DND-41 (cell line): Measurements from ENCODE around the gene CACNA1D.

Experiments
- ATAC-seq: fragments of 200-7000 bp; cut with Tn5 transposase; 3 replicates; pipeline ENCODE4 v1.9.1; 2021; ENCODE audit warnings: low read depth; ENCODE audit not compliant: insufficient read depth
- DNase-seq: peaks from one replicate; pipeline ENCODE4 v3.0.0-alpha.2; 2020
- H2AFZ ChIP-seq: 2 replicates; pipeline ENCODE4 v1.6.0; 2012; ENCODE audit warnings: low read depth, low read length
- H3K27ac ChIP-seq: 2 replicates; pipeline ENCODE4 v1.5.1; 2012; ENCODE audit warnings: low read length, inconsistent platforms
- H3K27me3 ChIP-seq: fragments of 200-600 bp; sonication (generic); 2 replicates; pipeline ENCODE4 v1.6.0; 2012; ENCODE audit warnings: low read length, mild to moderate bottlenecking, inconsistent platforms; ENCODE audit not compliant: insufficient read depth, poor library complexity
- H3K36me3 ChIP-seq: 2 replicates; pipeline ENCODE4 v1.5.1; 2012; ENCODE audit warnings: low read length, inconsistent platforms; ENCODE audit not compliant: insufficient read depth
- H3K4me1 ChIP-seq: 2 replicates; pipeline ENCODE4 v1.5.1; 2012; ENCODE audit warnings: mild to moderate bottlenecking, low read length; ENCODE audit not compliant: insufficient read depth
- H3K4me2 ChIP-seq: 2 replicates; pipeline ENCODE4 v1.6.0; 2012; ENCODE audit warnings: mild to moderate bottlenecking, moderate library complexity, low read length, inconsistent platforms; ENCODE audit not compliant: insufficient read depth
- H3K4me3 ChIP-seq, 2 experiments: fragments of 200-600 bp in 1 of 2; shearing (Covaris generic) in 1 of 2; 2 replicates each; pipeline ENCODE4 v1.5.1; 2012 to 2016; ENCODE audit warnings: inconsistent platforms in 2 of 2, low read length in 2 of 2, mild to moderate bottlenecking in 2 of 2, low read depth in 1 of 2, moderate library complexity in 1 of 2
- H3K79me2 ChIP-seq: 2 replicates; pipeline ENCODE4 v1.6.0; 2012; ENCODE audit warnings: low read length, inconsistent platforms; ENCODE audit not compliant: insufficient read depth
- H3K9ac ChIP-seq: 2 replicates; pipeline ENCODE4 v1.6.0; 2012; ENCODE audit warnings: low read depth, mild to moderate bottlenecking, inconsistent platforms, low read length, moderate library complexity
- H3K9me3 ChIP-seq: 2 replicates; pipeline ENCODE4 v1.5.1; 2012; ENCODE audit warnings: low read length, moderate library complexity, mild to moderate bottlenecking, inconsistent platforms; ENCODE audit not compliant: insufficient read depth, severe bottlenecking
- H4K20me1 ChIP-seq: 2 replicates; pipeline ENCODE4 v1.6.0; 2012; ENCODE audit warnings: low read length; ENCODE audit not compliant: insufficient read depth
- EZH2 ChIP-seq: IDR thresholded peaks from 3 replicates; pipeline ENCODE4 v1.6.1; 2012; ENCODE audit warnings: borderline replicate concordance, low read depth, mild to moderate bottlenecking, moderate library complexity, low read length, inconsistent platforms; ENCODE audit not compliant: severe bottlenecking
- TF ChIP-seq, protein P1 (sequence below): IDR thresholded peaks from 2 replicates; pipeline ENCODE4 v1.5.1; 2012; ENCODE audit warnings: borderline replicate concordance, low read length, moderate library complexity, mild to moderate bottlenecking; ENCODE audit not compliant: poor library complexity, severe bottlenecking; ENCODE audit errors: extremely low read depth

Gene CACNA1D

DNA sequence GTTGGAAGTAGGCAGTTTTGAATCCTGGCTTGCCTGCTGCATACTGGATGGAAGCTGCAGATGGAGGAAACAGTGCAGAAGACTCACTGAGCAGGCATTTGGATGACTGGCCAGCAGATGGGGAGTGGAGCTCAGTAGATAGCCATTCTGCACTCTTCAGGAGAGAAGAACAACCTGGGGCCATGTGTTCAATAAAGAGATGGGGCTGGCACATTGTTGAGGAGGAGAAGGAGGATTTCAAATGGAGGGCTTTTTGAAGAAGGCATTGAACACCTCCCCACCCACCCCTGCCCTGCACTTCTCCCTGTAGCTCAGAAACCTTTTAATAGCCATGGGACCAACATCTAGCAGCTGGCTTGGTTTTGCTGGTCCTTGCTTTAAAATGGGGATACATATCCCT lies 109.8 kb downstream of the CACNA1D start:
- H2AFZ ChIP-seq: no peak overlapping the region
- no peaks in the 10 kb centered on the region for H4K20me1 ChIP-seq
- H3K79me2 ChIP-seq: no peaks in the 10 kb centered on the region
- no peak overlapping the region for H3K27ac ChIP-seq
- no peak overlapping the region for H3K4me3 ChIP-seq
- no peak overlapping the region for H3K4me2 ChIP-seq
- no peak overlapping the region for H3K9ac ChIP-seq
- DNase-seq (no peak), ATAC-seq (no peak)
- no peaks in the 10 kb centered on the region for H3K4me1 ChIP-seq
- no peaks in the 10 kb centered on the region for H3K27me3 ChIP-seq
- no peak for TF ChIP-seq EZH2
- TF ChIP-seq, protein P1, sequence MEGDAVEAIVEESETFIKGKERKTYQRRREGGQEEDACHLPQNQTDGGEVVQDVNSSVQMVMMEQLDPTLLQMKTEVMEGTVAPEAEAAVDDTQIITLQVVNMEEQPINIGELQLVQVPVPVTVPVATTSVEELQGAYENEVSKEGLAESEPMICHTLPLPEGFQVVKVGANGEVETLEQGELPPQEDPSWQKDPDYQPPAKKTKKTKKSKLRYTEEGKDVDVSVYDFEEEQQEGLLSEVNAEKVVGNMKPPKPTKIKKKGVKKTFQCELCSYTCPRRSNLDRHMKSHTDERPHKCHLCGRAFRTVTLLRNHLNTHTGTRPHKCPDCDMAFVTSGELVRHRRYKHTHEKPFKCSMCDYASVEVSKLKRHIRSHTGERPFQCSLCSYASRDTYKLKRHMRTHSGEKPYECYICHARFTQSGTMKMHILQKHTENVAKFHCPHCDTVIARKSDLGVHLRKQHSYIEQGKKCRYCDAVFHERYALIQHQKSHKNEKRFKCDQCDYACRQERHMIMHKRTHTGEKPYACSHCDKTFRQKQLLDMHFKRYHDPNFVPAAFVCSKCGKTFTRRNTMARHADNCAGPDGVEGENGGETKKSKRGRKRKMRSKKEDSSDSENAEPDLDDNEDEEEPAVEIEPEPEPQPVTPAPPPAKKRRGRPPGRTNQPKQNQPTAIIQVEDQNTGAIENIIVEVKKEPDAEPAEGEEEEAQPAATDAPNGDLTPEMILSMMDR: no peak
- H3K9me3 ChIP-seq: peaks cover 4% of the 10 kb centered on the region
- no peaks in the 10 kb centered on the region for H3K36me3 ChIP-seq

DNA sequence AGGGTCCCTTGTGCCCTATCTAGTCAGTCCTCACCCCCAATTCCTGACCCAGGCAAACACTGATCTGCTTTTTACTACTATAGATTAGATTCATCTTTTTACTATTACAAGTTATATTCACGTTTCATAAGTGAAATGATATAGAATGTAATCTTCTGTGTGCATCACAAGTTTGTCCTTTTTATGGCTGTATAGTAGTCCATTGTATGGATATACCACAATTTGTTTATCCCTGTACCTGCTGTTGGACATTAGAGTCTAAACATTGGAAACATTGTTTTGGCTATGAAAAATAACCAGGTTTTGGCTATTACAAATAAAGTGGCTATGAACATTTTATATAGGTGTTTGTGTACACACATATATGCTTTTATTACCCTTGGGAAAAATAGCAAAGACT lies 112.4 kb downstream of the CACNA1D start:
- TF ChIP-seq, protein P1: no peak
- TF ChIP-seq EZH2: no peak

DNA sequence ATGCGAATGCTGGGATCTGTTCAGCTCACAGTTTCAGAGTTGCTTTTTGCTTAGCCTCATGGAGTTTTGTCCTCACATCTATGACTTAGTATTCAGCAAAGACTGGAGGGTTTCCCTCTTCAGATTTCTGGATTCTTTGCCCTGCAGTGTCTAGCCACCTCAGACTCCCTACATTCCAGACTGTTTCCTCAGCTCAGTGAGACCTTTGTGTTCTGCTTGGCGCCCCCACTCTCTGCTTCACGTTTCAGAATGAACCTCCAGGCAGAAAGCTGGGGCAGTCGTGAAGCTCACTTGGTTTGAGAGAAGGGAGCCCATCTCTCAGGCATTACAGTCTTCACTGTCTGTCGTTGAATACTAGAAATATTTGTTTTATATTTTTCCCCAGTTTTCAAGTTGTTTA lies 118.1 kb downstream of the CACNA1D start:
- Histone ChIP-seq H3K9me3 (no peaks in the 10 kb centered on the region), H4K20me1 (no peaks in the 10 kb centered on the region), H3K9ac (no peak overlapping the region), H3K79me2 (no peaks in the 10 kb centered on the region), H3K4me3 (no peak overlapping the region), H3K27ac (no peak overlapping the region), H3K4me1 (no peaks in the 10 kb centered on the region), H3K27me3 (peaks cover 20% of the 10 kb centered on the region), H2AFZ (no peak overlapping the region), H3K36me3 (no peaks in the 10 kb centered on the region), H3K4me2 (no peak overlapping the region)
- TF ChIP-seq EZH2: no peak
- TF ChIP-seq, protein P1: no peak
- ATAC-seq (no peak), DNase-seq (no peak)

More for the DNA sequence above, 112.4 kb downstream of the CACNA1D start:
- Histone ChIP-seq H3K9me3 (peaks cover 4% of the 10 kb centered on the region), H3K79me2 (no peaks in the 10 kb centered on the region), H2AFZ (no peak overlapping the region), H3K4me3 (no peak overlapping the region), H3K36me3 (no peaks in the 10 kb centered on the region), H3K4me1 (no peaks in the 10 kb centered on the region), H3K4me2 (no peak overlapping the region), H4K20me1 (no peaks in the 10 kb centered on the region), H3K27me3 (no peaks in the 10 kb centered on the region), H3K27ac (no peak overlapping the region), H3K9ac (no peak overlapping the region)
- no peak for DNase-seq
- ATAC-seq: no peak

DNA sequence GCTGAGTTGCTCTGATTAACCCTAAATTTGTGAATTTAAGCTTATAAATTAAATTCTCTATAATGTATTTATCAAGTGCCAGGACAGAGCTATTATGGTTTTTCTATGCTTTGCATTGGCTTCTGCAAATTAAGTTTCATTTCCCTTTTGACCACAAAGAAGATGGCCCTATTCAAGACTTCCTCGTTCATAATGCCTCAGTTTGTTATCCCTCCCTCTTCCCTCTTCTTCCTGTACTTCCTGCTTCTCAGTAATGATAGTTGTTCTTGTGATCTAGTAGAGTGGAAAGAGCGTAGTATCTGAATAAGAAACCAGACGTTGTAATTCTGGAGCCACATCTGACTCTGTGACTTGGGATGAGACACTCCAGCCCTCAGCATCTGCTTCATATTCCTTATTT lies 118.7 kb downstream of the CACNA1D start:
- H3K79me2 ChIP-seq: no peaks in the 10 kb centered on the region
- no peaks in the 10 kb centered on the region for H3K36me3 ChIP-seq
- DNase-seq (no peak), ATAC-seq (no peak)
- no peaks in the 10 kb centered on the region for H4K20me1 ChIP-seq
- H3K27me3 ChIP-seq: peaks cover 20% of the 10 kb centered on the region
- no peak overlapping the region for H3K4me2 ChIP-seq
- TF ChIP-seq EZH2: no peak
- H3K4me3 ChIP-seq: no peak overlapping the region
- H3K27ac ChIP-seq: no peak overlapping the region
- H2AFZ ChIP-seq: no peak overlapping the region
- no peak overlapping the region for H3K9ac ChIP-seq
- no peaks in the 10 kb centered on the region for H3K4me1 ChIP-seq
- H3K9me3 ChIP-seq: no peaks in the 10 kb centered on the region
